ENCODE results near the gene TMBIM1.

Gene TMBIM1

GRCh38 chr2:218263817-218264641, 28.3 kb downstream of the TMBIM1 start (continued):
- TF ChIP-seq ZNF404 (tag by site-specific recombination; IDR thresholded peaks at IDR 0.05) (no peak), ZNF292 (tag by site-specific recombination; IDR thresholded peaks at IDR 0.05; ENCODE audit: borderline replicate concordance, low read depth) (no peak), GLIS2 (tag by site-specific recombination; IDR thresholded peaks at IDR 0.05) (no peak)

- no peaks in the 10 kb centered on the region for H3K9me3 ChIP-seq (ENCODE audit: control insufficient read depth, insufficient read depth, low read depth, low read length)
- no peak overlapping the region for H3K4me3 ChIP-seq (ENCODE audit: low read depth, low read length)
- TF ChIP-seq ZNF449 (tag by site-specific recombination; IDR thresholded peaks at IDR 0.05) (no peak), PRDM6 (tag by site-specific recombination; IDR thresholded peaks at IDR 0.05) (no peak), ZNF660 (tag by site-specific recombination; IDR thresholded peaks at IDR 0.05) (no peak), GLIS2 (tag by site-specific recombination; IDR thresholded peaks at IDR 0.05) (0 out of 2 replicates have a peak, but pooled peaks have one; percentile 28), ZNF658 (tag by site-specific recombination; IDR thresholded peaks at IDR 0.05) (no peak)
- H3K36me3 ChIP-seq (ENCODE audit: control insufficient read depth in 2 of 2, insufficient read depth in 1 of 2, low read length in 2 of 2) = peaks cover 5 to 55% of the 10 kb centered on the region in 2 experiments; a peak in 2 of 3 replicates
- H3K27ac ChIP-seq (ENCODE audit: extremely low read depth, low read depth, low read length) = no peak overlapping the region
- CTCF ChIA-PET = interaction anchor here (0.7 to 1.0 kb wide), 3 partner anchors 9 to 93 kb away, joined by 3 to 4 read pairs (median 3); no protein-coding TSS in a partner anchor
- POLR2A ChIA-PET = no interaction called here
- no peaks in the 10 kb centered on the region; the same call in 1 of the 2 replicates for H3K4me1 ChIP-seq (ENCODE audit: control insufficient read depth, insufficient read depth, low read length)
Observed at GRCh38 chr2:218262631-218263586, 29.4 kb downstream of the TMBIM1 start.

- H3K27ac ChIP-seq (ENCODE audit: extremely low read depth, low read depth, low read length) = no peak overlapping the region
- peaks cover 5 to 48% of the 10 kb centered on the region in 2 experiments; a peak in 2 of 3 replicates for H3K36me3 ChIP-seq (ENCODE audit: control insufficient read depth in 2 of 2, insufficient read depth in 1 of 2, low read length in 2 of 2)
- ChIA-PET POLR2A (interaction anchor here (2.8 kb wide), 1 partner anchor 8 kb away, joined by 9 read pairs; the partner anchor contains the start of genes AAMP and PNKD), CTCF (interaction anchor here (0.7 to 1.0 kb wide), 3 partner anchors 9 to 93 kb away, joined by 3 to 4 read pairs (median 3); no protein-coding TSS in a partner anchor)
- no peaks in the 10 kb centered on the region; the same call in 1 of the 2 replicates for H3K4me1 ChIP-seq (ENCODE audit: control insufficient read depth, insufficient read depth, low read length)
- no peaks in the 10 kb centered on the region for H3K9me3 ChIP-seq (ENCODE audit: control insufficient read depth, insufficient read depth, low read depth, low read length)
- no peak overlapping the region for H3K4me3 ChIP-seq (ENCODE audit: low read depth, low read length)
- no peak for TF ChIP-seq ZNF658 (tag by site-specific recombination; IDR thresholded peaks at IDR 0.05)
- TF ChIP-seq ZNF600 (tag by site-specific recombination; IDR thresholded peaks at IDR 0.05) = no peak
- no peak for TF ChIP-seq ZNF16 (tag by site-specific recombination; IDR thresholded peaks at IDR 0.05; ENCODE audit: low read depth)
- TF ChIP-seq ZNF148 (tag by site-specific recombination; IDR thresholded peaks at IDR 0.05; ENCODE audit: borderline replicate concordance) = no peak
- TF ChIP-seq ZNF692 (tag by site-specific recombination; IDR thresholded peaks at IDR 0.05) = 0 out of 2 replicates have a peak, but pooled peaks have one; percentile 31
- no peak for TF ChIP-seq ZBTB7A (tag by site-specific recombination; IDR thresholded peaks at IDR 0.05; ENCODE audit: low read depth)
- TF ChIP-seq ZNF585B (tag by site-specific recombination; IDR thresholded peaks at IDR 0.05) = no peak
- 0 out of 2 replicates have a peak, but pooled peaks have one; percentile 1 for TF ChIP-seq SCRT2 (tag by site-specific recombination; IDR thresholded peaks at IDR 0.05)
- TF ChIP-seq YY1 (tag by site-specific recombination; IDR thresholded peaks at IDR 0.05) = no peak
- no peak for TF ChIP-seq BCL11A (tag by site-specific recombination; IDR thresholded peaks at IDR 0.05; ENCODE audit: low read depth)
- TF ChIP-seq ZSCAN30 (tag by site-specific recombination; IDR thresholded peaks at IDR 0.05) = no peak
- TF ChIP-seq TCF7L2 (IDR thresholded peaks at IDR 0.05; ENCODE audit: borderline replicate concordance, low read depth, low read length) = no peak
- no peak for TF ChIP-seq ZNF513 (tag by site-specific recombination; IDR thresholded peaks at IDR 0.05)
Observed at GRCh38 chr2:218262237-218262600, 30.1 kb downstream of the TMBIM1 start.
